ENCODE measurements around the gene NBAS. TPM values are rescaled to one million over a fixed set of nuclear protein-coding genes. Genes with fewer than 3 reads are reported as not detected.

Gene NBAS
- 91.9 TPM for total RNA-seq

GRCh38 chr2:15560988-15561573 is at the start of gene NBAS:
TSS of gene NBAS (minus strand) at chr2:15561334. CDS start at chr2:15561304, 30 bp downstream.

GRCh38 chr2:15591692-15592463 is 30.7 kb upstream of the NBAS start, which contains the start of gene DDX1:
TSS of gene DDX1 (plus strand) at chr2:15591868. CDS start at chr2:15591934, 66 bp downstream.

Other genes with a start within 250 kb of the NBAS start
- gene DDX1, start 30.5 kb upstream of the NBAS start, total RNA-seq: 114 TPM

Data from camera-type eye (tissue), 1 donor.